ENCODE measurements around the gene ANKH. TPM values are rescaled to one million over a fixed set of nuclear protein-coding genes. Genes with fewer than 3 reads are reported as not detected.

ANKH gene
- total and polyA plus RNA-seq, 2 experiments from 2014 or later, result 27.6 to 29.9 TPM

- H3K27me3 ChIP-seq, result no peaks in the 10 kb centered on the region
- H3K27ac ChIP-seq, result no peak overlapping the region
- H4K20me1 ChIP-seq (ENCODE audit: insufficient read depth, poor library complexity, severe bottlenecking), result no peaks in the 10 kb centered on the region
- no peak overlapping the region for H3K4me2 ChIP-seq
- no peak overlapping the region for H3K4me3 ChIP-seq
- TF ChIP-seq EZH2 (IDR thresholded peaks at IDR 0.05; ENCODE audit: borderline replicate concordance) (no peak), EZH2phosphoT487 (IDR thresholded peaks at IDR 0.05; ENCODE audit: low read depth, severe bottlenecking, unreplicated experiment) (no peak), CTCF (IDR thresholded peaks at IDR 0.05; ENCODE audit: poor library complexity) (no peak)
- H3K4me1 ChIP-seq (ENCODE audit: insufficient read depth), result no peaks in the 10 kb centered on the region
- no peaks in the 10 kb centered on the region for H3K9me2 ChIP-seq (replicated peaks; ENCODE audit: insufficient read depth)
- H3K36me3 ChIP-seq (replicated peaks; ENCODE audit: insufficient read depth, low read depth), result no peaks in the 10 kb centered on the region
- H2AFZ ChIP-seq, result no peak overlapping the region
- DNase-seq (ENCODE audit: low spot score), result no peak
- H3K9me3 ChIP-seq (ENCODE audit: low read depth), result no peaks in the 10 kb centered on the region
- WGBS (ENCODE audit: low lambda C conversion rate, missing lambda C conversion rate), result 57% methylated on average over 13 of the region's 13 CpGs
- H3K79me2 ChIP-seq, result no peaks in the 10 kb centered on the region
These were observed 130.4 kb downstream of the ANKH start for GRCh38 chr5:14741131-14741530.

GRCh38 chr5:14739981-14740380 is 131.6 kb downstream of the ANKH start:
- Histone ChIP-seq H3K9me3 (ENCODE audit: low read depth) (no peaks in the 10 kb centered on the region), H3K4me3 (no peak overlapping the region), H3K9me2 (replicated peaks; ENCODE audit: insufficient read depth) (no peaks in the 10 kb centered on the region), H3K27ac (no peak overlapping the region), H3K4me2 (no peak overlapping the region), H3K27me3 (no peaks in the 10 kb centered on the region), H3K79me2 (no peaks in the 10 kb centered on the region), H3K4me1 (ENCODE audit: insufficient read depth) (no peaks in the 10 kb centered on the region), H2AFZ (no peak overlapping the region), H3K36me3 (replicated peaks; ENCODE audit: insufficient read depth, low read depth) (no peaks in the 10 kb centered on the region), H4K20me1 (ENCODE audit: insufficient read depth, poor library complexity, severe bottlenecking) (no peaks in the 10 kb centered on the region)
- DNase-seq (ENCODE audit: low spot score), result no peak
- TF ChIP-seq EZH2phosphoT487 (IDR thresholded peaks at IDR 0.05; ENCODE audit: low read depth, severe bottlenecking, unreplicated experiment), result no peak
- WGBS (ENCODE audit: low lambda C conversion rate, missing lambda C conversion rate), result 80% methylated on average over 5 of the region's 5 CpGs

- Histone ChIP-seq H3K9me2 (replicated peaks; ENCODE audit: insufficient read depth) (no peaks in the 10 kb centered on the region), H4K20me1 (ENCODE audit: insufficient read depth, poor library complexity, severe bottlenecking) (no peaks in the 10 kb centered on the region), H3K9me3 (ENCODE audit: low read depth) (no peaks in the 10 kb centered on the region), H2AFZ (no peak overlapping the region), H3K27ac (no peak overlapping the region), H3K36me3 (replicated peaks; ENCODE audit: insufficient read depth, low read depth) (no peaks in the 10 kb centered on the region), H3K79me2 (no peaks in the 10 kb centered on the region), H3K27me3 (no peaks in the 10 kb centered on the region), H3K4me1 (ENCODE audit: insufficient read depth) (no peaks in the 10 kb centered on the region), H3K4me2 (no peak overlapping the region), H3K4me3 (no peak overlapping the region)
- WGBS (ENCODE audit: low lambda C conversion rate, missing lambda C conversion rate), result 92% methylated on average over 3 of the region's 3 CpGs
- no peak for DNase-seq (ENCODE audit: low spot score)
- TF ChIP-seq EZH2phosphoT487 (IDR thresholded peaks at IDR 0.05; ENCODE audit: low read depth, severe bottlenecking, unreplicated experiment) (no peak), CTCF (IDR thresholded peaks at IDR 0.05; ENCODE audit: poor library complexity) (no peak), EZH2 (IDR thresholded peaks at IDR 0.05; ENCODE audit: borderline replicate concordance) (no peak)
These were observed 132.0 kb downstream of the ANKH start for GRCh38 chr5:14739538-14739937.

- Histone ChIP-seq H3K36me3 (replicated peaks; ENCODE audit: insufficient read depth, low read depth) (no peaks in the 10 kb centered on the region), H3K79me2 (no peaks in the 10 kb centered on the region), H3K9me3 (ENCODE audit: low read depth) (no peaks in the 10 kb centered on the region), H3K27me3 (no peaks in the 10 kb centered on the region), H3K4me2 (no peak overlapping the region), H3K4me3 (no peak overlapping the region), H3K9me2 (replicated peaks; ENCODE audit: insufficient read depth) (no peaks in the 10 kb centered on the region), H4K20me1 (ENCODE audit: insufficient read depth, poor library complexity, severe bottlenecking) (no peaks in the 10 kb centered on the region), H3K27ac (no peak overlapping the region), H2AFZ (no peak overlapping the region), H3K4me1 (ENCODE audit: insufficient read depth) (no peaks in the 10 kb centered on the region)
- TF ChIP-seq CTCF (IDR thresholded peaks at IDR 0.05; ENCODE audit: poor library complexity) (no peak), EZH2 (IDR thresholded peaks at IDR 0.05; ENCODE audit: borderline replicate concordance) (no peak)
- 96% methylated on average over 5 of the region's 5 CpGs for WGBS (ENCODE audit: low lambda C conversion rate, missing lambda C conversion rate)
- no peak for DNase-seq (ENCODE audit: low spot score)
These were observed 133.5 kb downstream of the ANKH start for GRCh38 chr5:14738050-14738449.
